ENCODE measurements around the gene DMXL2.
"Not testable (repeated sequence)": the region's sequence is repeated elsewhere in the genome, so short reads cannot be mapped to it uniquely, and the experiment has no call there.

The DMXL2 gene

GRCh38 chr15:51475736-51476135 lies 146.8 kb downstream of the DMXL2 start:
- DNase-seq: no peak

GRCh38 chr15:51470512-51470911 lies 152.1 kb downstream of the DMXL2 start:
- DNase-seq: no peak

- DNase-seq: no peak
Observed at GRCh38 chr15:51460796-51461195, 161.8 kb downstream of the DMXL2 start.

- DNase-seq: no peak
Observed at GRCh38 chr15:51450001-51450400, 172.6 kb downstream of the DMXL2 start.

GRCh38 chr15:51448622-51449399 lies 173.8 kb downstream of the DMXL2 start:
- DNase-seq: no peak

GRCh38 chr15:51447855-51448621 lies 174.5 kb downstream of the DMXL2 start:
- no peak for DNase-seq

GRCh38 chr15:51446029-51446744 lies 176.4 kb downstream of the DMXL2 start:
- DNase-seq: not testable (repeated sequence)

- DNase-seq: no peak
Observed at GRCh38 chr15:51444807-51445206, 177.8 kb downstream of the DMXL2 start.

- no peak for DNase-seq
Observed at GRCh38 chr15:51444112-51444511, 178.5 kb downstream of the DMXL2 start.

GRCh38 chr15:51443282-51443914 lies 179.2 kb downstream of the DMXL2 start:
- no peak for DNase-seq

- DNase-seq: no peak
Observed at GRCh38 chr15:51438526-51438925, 184.0 kb downstream of the DMXL2 start.

GRCh38 chr15:51425517-51426040 lies 197.0 kb downstream of the DMXL2 start:
- DNase-seq: no peak

- no peak for DNase-seq
Observed at GRCh38 chr15:51424780-51425179, 197.8 kb downstream of the DMXL2 start.

GRCh38 chr15:51423040-51423439 lies 199.5 kb downstream of the DMXL2 start:
- not testable (repeated sequence) for DNase-seq

- DNase-seq: no peak
Observed at GRCh38 chr15:51416129-51416528, 206.4 kb downstream of the DMXL2 start.

- DNase-seq: no peak
Observed at GRCh38 chr15:51414256-51414860, 208.2 kb downstream of the DMXL2 start.

GRCh38 chr15:51405693-51406523 lies 216.7 kb downstream of the DMXL2 start:
- no peak for DNase-seq

- no peak for DNase-seq
Observed at GRCh38 chr15:51403946-51404695, 218.4 kb downstream of the DMXL2 start.

GRCh38 chr15:51403072-51403878 lies 219.3 kb downstream of the DMXL2 start:
- peak; percentile 2 to 8 for DNase-seq
